ENCODE data around the gene PTCSC3. TPM values are rescaled to one million over a fixed set of nuclear protein-coding genes. Genes with fewer than 3 reads are reported as not detected.

The PTCSC3 gene
- total and polyA plus RNA-seq, 9 of the 15 experiments (the other 6 are each of a cell fraction or from before 2014, with no cell fraction given): not detected

DNA sequence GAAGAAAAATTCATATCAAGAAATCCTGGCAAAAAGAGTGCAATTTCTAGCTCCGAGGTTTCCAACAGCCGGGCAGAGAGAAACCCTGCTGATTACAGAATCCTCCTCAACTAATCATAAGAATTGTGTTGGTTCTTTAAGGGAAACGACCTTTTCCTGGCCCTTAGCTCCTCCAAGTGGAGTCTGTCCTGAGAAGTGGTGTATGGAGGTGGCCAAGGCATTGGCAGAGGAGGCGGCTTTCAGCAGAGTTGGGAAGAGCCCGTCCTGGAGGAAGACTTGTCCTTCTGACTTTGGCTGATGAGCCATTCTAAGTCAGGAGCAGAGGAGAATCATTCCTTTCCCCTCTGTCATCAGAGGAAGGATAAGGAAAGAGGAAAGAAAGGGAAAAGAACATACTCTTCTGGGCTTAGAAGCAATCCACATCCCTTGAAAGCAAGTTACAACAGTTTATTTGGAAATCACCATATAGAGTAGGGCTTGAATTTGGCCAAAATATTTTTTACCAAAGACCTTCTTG, 46.5 kb upstream of the PTCSC3 start (continued):
- TF ChIP-seq CBX3 (IDR thresholded peaks at IDR 0.05; ENCODE audit: borderline replicate concordance in 1 of 2, low read length in 2 of 2): no peak
- no peak for TF ChIP-seq RBM14 (IDR thresholded peaks at IDR 0.05; ENCODE audit: borderline replicate concordance, insufficient read depth, low read depth, low read length)
- TF ChIP-seq, protein P1, sequence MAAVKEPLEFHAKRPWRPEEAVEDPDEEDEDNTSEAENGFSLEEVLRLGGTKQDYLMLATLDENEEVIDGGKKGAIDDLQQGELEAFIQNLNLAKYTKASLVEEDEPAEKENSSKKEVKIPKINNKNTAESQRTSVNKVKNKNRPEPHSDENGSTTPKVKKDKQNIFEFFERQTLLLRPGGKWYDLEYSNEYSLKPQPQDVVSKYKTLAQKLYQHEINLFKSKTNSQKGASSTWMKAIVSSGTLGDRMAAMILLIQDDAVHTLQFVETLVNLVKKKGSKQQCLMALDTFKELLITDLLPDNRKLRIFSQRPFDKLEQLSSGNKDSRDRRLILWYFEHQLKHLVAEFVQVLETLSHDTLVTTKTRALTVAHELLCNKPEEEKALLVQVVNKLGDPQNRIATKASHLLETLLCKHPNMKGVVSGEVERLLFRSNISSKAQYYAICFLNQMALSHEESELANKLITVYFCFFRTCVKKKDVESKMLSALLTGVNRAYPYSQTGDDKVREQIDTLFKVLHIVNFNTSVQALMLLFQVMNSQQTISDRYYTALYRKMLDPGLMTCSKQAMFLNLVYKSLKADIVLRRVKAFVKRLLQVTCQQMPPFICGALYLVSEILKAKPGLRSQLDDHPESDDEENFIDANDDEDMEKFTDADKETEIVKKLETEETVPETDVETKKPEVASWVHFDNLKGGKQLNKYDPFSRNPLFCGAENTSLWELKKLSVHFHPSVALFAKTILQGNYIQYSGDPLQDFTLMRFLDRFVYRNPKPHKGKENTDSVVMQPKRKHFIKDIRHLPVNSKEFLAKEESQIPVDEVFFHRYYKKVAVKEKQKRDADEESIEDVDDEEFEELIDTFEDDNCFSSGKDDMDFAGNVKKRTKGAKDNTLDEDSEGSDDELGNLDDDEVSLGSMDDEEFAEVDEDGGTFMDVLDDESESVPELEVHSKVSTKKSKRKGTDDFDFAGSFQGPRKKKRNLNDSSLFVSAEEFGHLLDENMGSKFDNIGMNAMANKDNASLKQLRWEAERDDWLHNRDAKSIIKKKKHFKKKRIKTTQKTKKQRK (IDR thresholded peaks at IDR 0.05; ENCODE audit: borderline replicate concordance, low read depth, low read length): no peak
- no peak for TF ChIP-seq YY1 (IDR thresholded peaks at IDR 0.05; ENCODE audit: borderline replicate concordance in 1 of 3, control insufficient read depth in 1 of 3, extremely low read depth in 1 of 3, insufficient read depth in 3 of 3, insufficient read length in 1 of 3, insufficient replicate concordance in 2 of 3, low read depth in 1 of 3, low read length in 2 of 3)
- no peak for TF ChIP-seq HDAC3 (IDR thresholded peaks at IDR 0.05; ENCODE audit: borderline replicate concordance, partially characterized antibody)
- TF ChIP-seq ZEB2 (IDR thresholded peaks at IDR 0.05): no peak
- no peak for TF ChIP-seq ATF1 (CRISPR knock-in tag; IDR thresholded peaks at IDR 0.05)
- TF ChIP-seq ATF1 (tag; IDR thresholded peaks at IDR 0.05): no peak
- TF ChIP-seq, protein P2, sequence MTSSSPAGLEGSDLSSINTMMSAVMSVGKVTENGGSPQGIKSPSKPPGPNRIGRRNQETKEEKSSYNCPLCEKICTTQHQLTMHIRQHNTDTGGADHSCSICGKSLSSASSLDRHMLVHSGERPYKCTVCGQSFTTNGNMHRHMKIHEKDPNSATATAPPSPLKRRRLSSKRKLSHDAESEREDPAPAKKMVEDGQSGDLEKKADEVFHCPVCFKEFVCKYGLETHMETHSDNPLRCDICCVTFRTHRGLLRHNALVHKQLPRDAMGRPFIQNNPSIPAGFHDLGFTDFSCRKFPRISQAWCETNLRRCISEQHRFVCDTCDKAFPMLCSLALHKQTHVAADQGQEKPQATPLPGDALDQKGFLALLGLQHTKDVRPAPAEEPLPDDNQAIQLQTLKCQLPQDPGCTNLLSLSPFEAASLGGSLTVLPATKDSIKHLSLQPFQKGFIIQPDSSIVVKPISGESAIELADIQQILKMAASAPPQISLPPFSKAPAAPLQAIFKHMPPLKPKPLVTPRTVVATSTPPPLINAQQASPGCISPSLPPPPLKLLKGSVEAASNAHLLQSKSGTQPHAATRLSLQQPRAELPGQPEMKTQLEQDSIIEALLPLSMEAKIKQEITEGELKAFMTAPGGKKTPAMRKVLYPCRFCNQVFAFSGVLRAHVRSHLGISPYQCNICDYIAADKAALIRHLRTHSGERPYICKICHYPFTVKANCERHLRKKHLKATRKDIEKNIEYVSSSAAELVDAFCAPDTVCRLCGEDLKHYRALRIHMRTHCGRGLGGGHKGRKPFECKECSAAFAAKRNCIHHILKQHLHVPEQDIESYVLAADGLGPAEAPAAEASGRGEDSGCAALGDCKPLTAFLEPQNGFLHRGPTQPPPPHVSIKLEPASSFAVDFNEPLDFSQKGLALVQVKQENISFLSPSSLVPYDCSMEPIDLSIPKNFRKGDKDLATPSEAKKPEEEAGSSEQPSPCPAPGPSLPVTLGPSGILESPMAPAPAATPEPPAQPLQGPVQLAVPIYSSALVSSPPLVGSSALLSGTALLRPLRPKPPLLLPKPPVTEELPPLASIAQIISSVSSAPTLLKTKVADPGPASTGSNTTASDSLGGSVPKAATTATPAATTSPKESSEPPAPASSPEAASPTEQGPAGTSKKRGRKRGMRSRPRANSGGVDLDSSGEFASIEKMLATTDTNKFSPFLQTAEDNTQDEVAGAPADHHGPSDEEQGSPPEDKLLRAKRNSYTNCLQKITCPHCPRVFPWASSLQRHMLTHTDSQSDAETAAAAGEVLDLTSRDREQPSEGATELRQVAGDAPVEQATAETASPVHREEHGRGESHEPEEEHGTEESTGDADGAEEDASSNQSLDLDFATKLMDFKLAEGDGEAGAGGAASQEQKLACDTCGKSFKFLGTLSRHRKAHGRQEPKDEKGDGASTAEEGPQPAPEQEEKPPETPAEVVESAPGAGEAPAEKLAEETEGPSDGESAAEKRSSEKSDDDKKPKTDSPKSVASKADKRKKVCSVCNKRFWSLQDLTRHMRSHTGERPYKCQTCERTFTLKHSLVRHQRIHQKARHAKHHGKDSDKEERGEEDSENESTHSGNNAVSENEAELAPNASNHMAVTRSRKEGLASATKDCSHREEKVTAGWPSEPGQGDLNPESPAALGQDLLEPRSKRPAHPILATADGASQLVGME (CRISPR knock-in tag; IDR thresholded peaks at IDR 0.05): no peak

All from K562 (cell line).